Fibroblast of skin of back (primary cell): ENCODE measurements around the gene KRTAP4-5.
"Not testable (repeated sequence)": the region's sequence is repeated elsewhere in the genome, so short reads cannot be mapped to it uniquely, and the experiment has no call there.

Experiments used
- DNase-seq: peaks from one replicate; pipeline ENCODE4 v3.0.0-alpha.2; 2013

The KRTAP4-5 gene

DNA sequence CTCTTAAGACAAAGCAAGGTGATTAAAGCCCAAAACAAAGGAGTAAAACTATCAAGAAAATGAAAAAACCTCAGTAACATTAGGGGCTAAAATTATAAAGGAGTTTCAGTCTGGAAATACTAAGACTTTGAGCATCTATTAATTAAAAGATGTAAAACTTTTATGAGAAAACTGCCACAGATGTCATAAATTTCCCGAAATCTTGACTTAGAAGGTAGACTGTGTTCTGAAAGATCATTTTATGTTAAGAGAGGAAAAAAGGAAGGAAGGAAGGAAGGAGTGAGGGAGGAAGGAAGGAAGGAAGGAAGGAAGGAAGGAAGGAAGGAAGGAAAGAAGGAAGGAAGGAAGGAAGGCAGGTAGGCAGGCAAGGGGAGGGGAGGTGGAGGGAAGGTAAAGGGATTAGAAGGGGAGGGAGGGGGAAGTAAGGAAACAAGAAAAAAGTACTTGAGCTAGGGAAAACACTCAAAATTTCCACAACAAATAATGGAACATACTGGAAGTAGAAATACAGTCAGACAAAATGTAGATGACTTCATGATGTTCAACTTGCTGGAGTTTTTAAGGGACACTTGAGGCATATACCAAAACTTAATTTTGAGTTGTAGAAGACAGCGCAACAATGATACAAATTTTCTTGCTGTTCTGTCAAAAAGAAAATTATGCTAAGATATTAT is 2.0 kb downstream of the KRTAP4-5 start:
- DNase-seq = no peak

DNA sequence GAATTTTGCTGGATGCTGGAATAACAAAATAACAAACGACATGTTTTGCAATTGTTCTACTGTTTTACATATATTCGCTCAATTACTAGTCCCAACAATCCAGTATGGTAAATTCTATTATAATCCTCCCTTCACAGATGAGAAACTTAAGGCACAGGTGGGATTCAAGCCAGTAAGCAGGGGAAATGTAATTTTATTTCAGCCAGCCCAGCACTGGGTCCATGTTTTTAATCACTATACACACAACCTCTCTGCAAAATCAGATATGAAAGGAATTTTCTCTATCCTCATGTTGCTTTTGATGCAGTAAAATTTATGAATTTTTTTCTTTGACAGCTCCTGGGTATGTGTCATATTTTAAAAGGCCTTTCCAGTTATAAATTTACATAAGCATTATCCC is 4.4 kb downstream of the KRTAP4-5 start:
- no peak for DNase-seq

DNA sequence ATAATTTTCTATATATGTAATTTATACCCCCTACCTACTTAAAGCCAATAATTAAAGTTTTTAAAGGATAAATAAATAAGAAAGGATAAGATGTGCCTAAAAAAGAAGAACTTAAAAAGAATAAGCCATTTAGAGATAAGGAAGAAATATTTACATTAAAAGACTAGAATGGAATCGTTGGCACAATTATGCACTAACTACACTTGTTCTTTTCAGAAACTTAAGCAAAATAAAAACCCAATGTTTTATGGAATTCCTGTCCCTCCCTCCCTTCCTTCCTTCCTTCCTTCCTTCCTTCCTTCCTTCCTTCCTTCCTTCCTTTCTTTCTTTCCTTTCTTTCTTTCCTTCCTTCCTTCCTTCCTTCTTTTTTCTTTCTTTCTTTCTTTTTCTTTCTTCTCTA is 4.8 kb downstream of the KRTAP4-5 start:
- DNase-seq = no peak

DNA sequence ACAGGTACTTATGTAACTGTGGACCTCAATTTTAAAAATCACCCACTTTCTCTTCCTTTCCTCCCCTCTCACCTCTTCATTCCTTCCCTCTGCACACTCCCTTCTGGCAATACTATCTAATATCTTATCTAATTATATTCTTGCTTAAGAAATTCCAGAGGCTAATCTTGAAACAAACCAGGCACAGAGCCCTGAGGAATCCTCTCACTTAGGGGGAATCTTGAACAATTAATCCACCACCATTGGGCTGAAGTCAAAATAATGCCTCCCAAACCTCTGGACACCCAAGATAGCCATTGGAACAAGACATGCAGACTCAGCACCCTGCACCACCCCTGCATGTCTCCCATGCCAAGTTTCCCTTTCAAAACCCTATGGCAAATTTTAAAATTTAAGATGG is 8.3 kb downstream of the KRTAP4-5 start:
- no peak for DNase-seq

DNA sequence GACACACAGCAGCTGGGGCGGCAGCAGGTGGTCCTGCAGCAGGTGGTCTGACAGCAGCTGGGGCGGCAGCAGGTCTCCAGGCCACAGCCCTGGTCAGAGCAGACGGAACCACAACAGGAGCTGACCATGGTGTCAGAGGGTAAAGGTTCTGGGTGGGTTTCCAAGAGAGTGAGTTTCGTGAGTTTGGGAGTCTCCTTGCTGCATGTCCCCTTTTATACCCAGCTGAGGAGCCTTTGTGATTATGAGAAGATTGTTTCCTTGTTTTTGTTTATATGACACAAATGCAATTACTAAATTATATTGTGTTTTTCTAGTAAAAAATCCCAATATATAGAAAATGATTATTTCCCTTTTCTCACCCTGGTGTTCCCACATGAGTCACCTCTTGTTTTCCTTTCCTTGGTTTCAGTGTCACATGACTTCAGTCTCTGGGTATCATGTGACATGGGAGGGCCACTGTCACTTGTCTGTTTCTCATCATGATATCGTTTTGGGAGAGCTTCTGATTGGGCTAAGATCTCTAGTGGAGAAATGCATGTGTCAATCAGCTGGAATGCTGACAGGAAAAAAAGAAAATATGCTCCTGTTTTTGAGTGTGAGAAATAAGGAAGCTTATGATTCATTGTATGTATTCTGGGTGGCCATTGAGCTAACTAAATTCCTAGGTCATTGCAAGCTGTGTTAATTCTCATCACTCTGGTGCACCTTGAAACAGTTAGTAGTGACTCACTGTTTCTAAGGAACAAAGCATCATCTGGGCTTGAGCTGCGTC is 9.1 kb downstream of the KRTAP4-5 start, which contains the start of gene KRTAP4-6:
KRTAP4-6 (minus strand) TSS at position 185 of the 772 bp plus-strand sequence; CDS start at position 128, 57 bp downstream.
- peak; percentile 95 for DNase-seq

DNA sequence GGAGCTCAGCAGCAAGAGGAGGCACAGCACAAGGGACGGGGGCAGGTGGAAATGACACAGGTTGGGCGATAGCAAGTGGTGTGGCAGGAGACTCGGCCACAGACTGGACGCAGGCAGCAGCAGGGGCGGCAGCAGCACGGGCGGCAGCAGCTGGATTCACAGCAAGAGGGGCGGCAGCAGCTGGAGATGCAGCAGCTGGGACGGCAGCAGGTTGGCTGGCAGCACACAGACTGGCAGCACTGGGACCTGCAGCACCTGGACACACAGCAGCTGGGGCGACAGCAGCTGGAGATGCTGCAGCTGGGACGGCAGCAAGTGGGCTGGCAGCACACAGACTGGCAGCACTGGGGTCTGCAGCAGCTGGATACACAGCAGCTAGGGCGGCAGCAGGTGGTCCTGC is 9.8 kb downstream of the KRTAP4-5 start:
- not testable (repeated sequence) for DNase-seq

DNA sequence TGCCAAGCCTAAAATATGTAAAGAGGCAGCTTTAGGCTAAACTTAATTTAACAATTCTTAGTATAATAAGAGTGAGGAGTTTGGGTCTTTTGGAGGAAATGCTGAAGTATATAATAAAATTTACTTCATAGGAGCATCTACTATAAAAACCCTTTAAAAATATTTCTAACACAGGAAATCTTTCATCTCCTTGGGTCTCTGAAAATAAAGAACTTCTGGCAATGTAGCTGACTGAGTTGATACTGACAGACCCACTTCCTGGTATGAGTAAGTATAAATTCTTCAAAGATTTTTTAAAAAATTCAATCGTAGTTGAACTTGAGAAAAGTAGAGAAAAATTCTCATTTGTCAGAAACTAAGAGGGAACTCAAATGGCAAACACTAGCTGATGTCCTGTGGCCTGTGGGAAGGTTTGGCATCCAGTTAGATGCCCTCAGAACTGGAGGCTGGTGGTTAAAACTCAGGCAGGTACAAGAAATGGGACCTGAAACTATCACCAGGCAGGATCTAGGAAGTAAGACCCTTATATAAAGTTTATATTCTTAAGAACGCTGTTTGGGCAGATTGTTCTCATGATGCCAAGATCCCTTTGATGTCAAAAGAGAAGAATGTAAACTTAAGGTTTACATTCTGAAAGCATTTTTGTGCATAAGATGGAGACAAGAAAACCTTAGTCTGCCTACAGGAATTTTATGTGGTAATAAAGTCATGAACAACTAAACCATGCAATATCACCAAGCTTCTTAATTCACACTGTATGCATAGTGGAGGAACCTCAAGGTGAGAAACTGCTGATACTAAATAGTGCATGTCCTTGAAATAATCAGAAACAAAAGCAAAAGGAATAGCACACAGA is 15.5 kb downstream of the KRTAP4-5 start:
- no peak for DNase-seq

DNA sequence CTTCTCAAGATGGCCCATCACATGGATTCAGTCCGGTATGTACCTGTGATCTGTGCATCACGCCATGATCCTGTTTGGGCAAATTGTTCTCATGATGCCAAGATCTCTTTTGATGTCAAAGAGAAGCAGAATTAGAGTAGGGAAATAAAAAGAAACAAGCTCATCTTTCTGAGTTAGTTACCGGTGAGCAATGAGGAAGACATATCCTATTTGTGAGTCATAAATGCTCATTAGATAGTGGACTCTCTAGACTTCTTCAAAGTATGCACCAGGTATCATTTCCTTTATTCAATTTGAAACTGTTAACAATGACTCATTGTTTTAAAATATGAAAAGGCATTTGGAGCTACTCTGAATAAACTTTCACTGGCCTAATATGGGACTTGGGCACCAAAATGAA is 17.6 kb downstream of the KRTAP4-5 start:
- peak; percentile 67 for DNase-seq

DNA sequence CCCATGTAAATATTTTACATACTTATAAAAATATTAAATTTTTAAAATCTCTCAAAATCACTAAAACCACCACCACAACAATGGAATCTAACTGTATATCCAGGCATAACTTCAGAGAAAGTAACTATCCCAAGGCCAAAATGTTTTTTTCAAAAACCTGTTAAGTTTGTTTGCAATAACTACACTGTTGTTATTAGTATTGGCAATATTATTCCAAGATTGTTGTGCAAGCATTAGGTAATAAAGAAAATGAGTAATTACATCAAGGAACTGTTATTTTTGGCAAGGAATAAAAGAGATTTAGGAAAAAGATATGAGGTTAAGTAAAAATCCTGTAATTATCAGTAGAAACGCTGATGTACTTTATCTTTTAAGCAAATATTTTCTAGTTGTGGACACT is 22.3 kb downstream of the KRTAP4-5 start:
- no peak for DNase-seq

DNA sequence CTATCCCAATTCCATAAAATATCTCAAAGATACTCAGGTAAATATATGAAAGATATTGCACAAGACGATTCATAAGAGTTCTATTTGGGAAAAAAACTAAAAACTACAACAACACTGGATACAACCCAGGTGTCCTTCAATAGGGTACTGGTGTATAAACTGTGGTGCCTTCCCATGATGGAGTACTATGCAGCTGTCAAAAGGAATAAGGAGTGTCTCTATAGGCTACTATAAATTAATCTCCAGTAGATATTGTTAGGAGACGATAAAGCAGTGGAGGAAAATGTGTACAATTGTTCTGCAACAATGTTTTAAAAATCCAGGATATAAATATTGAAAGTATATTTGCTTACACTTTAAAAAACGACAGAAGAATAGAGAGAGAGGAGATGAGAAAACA is 23.2 kb downstream of the KRTAP4-5 start:
- no peak for DNase-seq

DNA sequence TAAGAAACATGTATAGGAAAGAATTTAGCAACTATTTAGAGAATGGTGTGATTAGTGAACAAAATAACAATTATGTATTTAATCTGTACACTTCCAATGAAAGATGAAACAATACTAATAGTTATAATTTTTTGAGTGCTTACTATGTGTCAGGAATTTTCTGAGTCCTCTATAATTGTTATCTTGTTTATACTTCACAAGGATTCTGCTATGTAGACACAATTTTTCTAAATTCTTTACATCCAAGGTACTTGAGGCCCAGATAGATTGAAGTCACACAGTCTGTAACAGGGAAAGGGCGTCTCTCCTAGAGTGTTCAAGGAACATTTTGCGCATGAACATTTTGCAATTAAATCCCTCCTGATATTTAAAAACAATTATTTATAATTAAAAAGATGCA is 24.6 kb downstream of the KRTAP4-5 start:
- DNase-seq = no peak

DNA sequence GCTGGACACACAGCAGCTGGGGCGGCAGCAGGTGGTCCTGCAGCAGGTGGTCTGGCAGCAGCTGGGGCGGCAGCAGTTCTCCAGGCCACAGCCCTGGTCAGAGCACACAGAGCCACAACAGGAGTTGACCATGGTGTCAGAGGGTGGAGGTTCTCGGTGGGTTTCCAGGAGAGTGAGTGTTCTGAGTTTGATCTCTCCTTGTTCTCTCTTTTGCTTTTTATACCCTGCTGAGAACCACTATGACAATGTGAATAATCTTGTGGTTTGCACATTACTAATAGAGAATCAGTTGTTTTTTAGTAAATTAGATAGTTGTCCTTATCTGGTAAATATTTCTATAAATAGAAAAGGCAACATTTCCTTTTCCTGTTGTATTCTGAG is 25.6 kb downstream of the KRTAP4-5 start, which contains the start of gene KRTAP4-12:
KRTAP4-12 (minus strand) TSS at position 192 of the 381 bp plus-strand sequence; CDS start at position 132, 60 bp downstream.
- not testable (repeated sequence) for DNase-seq

DNA sequence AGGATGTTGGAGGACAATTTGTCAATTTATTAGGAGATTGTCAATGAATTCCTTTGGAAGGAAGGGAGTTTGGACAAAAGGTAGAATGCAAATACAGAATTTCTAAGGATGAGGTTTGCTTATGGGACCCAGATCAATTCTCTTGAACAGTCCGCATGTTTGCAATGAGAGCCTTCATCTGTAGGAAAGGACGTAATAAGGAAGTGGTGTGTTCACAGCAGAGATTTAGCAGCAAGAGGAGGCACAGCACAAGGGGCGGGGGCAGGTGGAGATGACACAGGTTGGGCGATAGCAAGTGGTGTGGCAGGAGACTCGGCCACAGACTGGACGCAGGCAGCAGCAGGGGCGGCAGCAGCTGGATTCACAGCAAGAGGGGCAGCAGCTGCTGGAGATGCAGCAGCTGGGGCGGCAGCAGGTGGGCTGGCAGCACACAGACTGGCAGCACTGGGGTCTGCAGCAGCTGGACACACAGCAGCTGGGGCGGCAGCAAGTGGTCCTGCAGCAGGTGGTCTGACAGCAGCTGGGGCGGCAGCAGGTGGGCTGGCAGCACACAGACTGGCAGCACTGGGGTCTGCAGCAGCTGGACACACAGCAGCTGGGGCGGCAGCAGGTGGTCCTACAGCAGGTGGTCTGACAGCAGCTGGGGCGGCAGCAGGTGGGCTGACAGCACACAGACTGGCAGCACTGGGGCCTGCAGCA is 26.2 kb downstream of the KRTAP4-5 start:
- not testable (repeated sequence) for DNase-seq

DNA sequence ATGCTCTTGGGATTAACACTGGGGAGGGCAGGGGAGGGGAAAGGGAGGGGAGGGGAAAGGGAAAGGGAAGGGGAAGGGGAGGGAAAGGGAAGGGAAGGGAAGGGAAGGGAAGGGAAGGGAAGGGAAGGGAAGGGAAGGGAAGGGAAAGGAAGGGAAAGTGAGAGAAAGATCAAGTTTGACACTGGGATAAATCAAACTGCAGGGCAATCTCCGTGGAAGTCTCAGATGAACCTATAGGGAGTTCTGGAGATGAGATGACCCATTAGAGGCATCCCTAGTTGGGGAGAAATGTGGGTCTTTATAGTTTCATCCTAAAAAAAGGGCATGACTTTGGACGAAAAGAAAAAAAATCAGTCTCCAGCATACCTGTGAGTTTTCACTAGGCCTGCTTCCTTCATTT is 27.9 kb downstream of the KRTAP4-5 start:
- DNase-seq = no peak

DNA sequence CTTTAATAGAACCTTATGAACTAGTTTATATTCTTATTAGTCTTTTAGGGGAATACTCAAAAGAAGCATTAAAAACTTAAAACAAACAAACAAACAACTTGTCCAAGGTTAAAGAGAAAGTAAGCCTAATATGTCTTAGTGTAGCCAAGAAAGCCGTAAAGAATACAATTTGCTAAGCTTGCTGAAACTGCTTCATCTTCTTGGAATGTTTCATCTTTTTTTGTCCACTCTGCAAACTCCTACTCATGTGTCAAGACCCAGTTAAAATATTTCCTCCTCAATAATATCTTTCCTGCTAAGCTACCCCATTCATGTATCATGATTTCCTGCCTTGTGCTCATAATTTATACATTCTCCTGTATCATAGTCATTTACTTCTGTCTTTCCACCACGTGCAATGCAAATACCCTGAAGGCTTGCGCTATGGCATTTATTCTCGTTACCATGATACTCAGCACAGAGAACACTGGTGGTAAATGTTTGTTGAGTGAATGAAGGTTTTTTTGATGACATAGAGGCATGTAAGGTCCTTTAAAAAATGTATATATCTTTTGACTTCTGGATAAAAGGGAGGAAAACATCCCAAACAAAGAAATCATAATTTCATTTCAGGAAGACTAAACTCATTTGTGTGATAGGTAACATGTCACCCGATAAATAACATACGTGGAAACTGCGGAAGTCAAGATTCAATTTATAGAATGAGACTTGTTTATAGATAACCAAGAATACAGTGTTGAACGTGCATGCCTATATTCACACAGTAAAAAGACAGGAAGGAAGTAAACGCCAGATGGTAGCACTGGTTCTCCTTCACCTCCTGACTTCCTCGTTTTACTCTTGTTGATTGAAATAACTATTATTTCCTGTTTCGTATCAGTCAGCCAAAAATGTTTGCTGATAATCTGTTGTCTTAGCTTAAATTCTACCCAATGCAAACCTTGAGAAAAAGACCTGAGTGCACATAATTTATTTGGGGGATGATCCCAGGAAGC is 29.6 kb downstream of the KRTAP4-5 start:
- peak; percentile 50 for DNase-seq

DNA sequence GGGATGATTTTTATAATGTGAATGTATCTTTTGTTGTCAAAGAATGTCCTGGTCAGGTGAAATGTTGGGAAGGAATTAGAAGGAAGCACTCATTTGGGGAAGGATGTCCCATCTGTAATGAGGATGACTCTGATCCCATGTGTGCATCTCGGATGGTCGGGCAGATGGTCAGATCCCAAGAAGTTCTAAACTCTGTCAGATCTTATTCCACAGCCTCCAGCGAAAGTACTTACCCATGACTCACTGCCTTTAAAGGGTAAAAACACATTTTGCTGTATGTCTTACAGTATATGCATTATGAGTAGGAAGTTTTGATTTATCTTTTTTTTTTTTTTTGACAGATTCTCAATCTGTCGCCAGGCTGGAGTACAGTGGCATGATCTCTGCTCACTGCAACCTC is 30.9 kb downstream of the KRTAP4-5 start:
- peak; percentile 65 for DNase-seq

DNA sequence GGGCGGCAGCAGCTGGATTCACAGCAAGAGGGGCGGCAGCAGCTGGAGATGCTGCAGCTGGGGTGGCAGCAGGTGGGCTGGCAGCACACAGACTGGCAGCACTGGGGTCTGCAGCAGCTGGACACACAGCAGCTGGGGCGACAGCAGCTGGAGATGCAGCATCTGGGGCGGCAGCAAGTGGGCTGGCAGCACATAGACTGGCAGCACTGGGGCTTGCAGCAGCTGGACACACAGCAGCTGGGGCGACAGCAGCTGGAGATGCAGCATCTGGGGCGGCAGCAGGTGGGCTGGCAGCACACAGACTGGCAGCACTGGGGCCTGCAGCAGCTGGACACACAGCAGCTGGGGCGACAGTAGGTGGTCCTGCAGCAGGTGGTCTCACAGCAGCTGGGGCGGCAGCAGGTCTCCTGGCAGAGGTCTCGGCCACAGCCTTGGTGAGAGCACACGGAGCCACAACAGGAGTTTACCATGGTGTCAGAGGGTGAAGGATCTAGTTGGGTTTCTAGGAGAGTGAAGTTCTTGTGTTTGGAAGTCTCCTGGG is 31.7 kb downstream of the KRTAP4-5 start, which contains the start of gene KRTAP4-11:
KRTAP4-11 (minus strand) TSS at position 528 of the 541 bp plus-strand sequence; CDS start at position 470, 58 bp downstream.
- not testable (repeated sequence) for DNase-seq

DNA sequence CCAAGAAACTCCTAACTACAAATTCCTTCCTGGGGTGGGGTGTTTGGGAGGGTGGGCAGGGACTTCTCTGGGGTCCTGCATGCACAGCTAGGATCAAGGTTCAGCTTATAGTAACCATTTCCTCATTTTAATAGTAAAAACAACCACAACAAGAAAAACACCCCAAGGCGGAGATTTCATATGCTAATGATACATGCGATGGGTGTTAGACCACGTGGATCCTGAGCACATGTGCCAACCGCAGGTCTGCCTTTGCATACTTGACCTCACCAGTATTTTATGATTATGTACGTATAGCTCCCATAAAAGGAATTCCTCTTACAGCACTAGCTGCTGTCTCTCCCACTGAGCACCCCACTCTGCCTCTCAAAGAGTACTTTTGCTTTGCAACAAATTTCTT is 33.3 kb downstream of the KRTAP4-5 start:
- peak; percentile 32 for DNase-seq

DNA sequence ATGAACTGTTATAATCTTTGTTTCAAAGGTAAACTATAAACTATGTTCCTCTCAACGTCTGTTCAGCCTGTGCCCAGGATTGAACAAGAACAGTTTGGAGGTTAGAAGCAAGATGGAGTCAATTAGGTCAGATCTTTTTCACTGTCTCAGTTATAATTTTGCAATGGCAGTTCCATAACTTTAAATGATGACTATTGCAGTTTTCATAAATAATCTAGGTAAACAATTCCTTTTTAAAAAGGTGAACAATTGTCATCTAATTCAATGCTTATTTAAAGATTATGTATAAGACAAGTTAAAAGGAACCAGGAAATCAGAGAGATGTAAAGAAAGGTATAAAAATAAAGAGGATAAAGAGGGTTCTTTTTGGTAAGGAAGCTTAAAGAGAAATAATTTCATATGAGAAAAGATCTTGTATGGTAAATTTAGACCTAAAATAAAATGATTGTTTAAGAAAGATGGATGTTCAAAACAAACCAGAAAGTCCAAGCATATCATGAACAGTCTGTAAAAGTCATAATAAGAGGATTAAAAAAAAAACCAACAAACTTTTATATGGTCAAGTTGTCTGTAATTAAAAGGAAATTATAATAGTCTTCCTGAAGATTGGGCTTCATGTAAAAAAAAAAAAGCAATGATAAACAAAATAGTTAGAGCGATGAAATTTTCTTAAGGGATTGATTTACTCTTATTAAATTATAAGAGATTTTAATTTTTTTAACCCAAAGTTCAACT is 38.3 kb downstream of the KRTAP4-5 start:
- no peak for DNase-seq
